T-helper 1 cell treated with Interleukin-12 subunit alpha and Interleukin-12 subunit beta and Interleukin-4 antibody, amounts not matched to agents 30 μg/mL and 1 μg/mL, for 36 hours (primary cell): ENCODE measurements around the gene CYP2A7.
"Not testable (repeated sequence)": the region's sequence is repeated elsewhere in the genome, so short reads cannot be mapped to it uniquely, and the experiment has no call there.

Experiments
- H3K27ac Mint-ChIP-seq: one replicate; pipeline ENCODE4 v1.8.0; 2021; ENCODE audit warnings: mild to moderate bottlenecking, mixed read lengths
- H3K27me3 Mint-ChIP-seq: one replicate; pipeline ENCODE4 v1.8.0; 2021; ENCODE audit warnings: low read depth, mixed read lengths
- H3K36me3 Mint-ChIP-seq: one replicate; pipeline ENCODE4 v1.8.0; 2021; ENCODE audit warnings: low read depth, mixed read lengths
- H3K4me1 Mint-ChIP-seq: one replicate; pipeline ENCODE4 v1.8.0; 2021; ENCODE audit warnings: low read depth, mixed read lengths
- H3K4me3 Mint-ChIP-seq: one replicate; pipeline ENCODE4 v1.8.0; 2021; ENCODE audit warnings: mild to moderate bottlenecking, moderate library complexity, mixed read lengths
- H3K9me3 Mint-ChIP-seq: one replicate; pipeline ENCODE4 v1.8.0; 2021; ENCODE audit warnings: mixed read lengths

CYP2A7 gene

DNA sequence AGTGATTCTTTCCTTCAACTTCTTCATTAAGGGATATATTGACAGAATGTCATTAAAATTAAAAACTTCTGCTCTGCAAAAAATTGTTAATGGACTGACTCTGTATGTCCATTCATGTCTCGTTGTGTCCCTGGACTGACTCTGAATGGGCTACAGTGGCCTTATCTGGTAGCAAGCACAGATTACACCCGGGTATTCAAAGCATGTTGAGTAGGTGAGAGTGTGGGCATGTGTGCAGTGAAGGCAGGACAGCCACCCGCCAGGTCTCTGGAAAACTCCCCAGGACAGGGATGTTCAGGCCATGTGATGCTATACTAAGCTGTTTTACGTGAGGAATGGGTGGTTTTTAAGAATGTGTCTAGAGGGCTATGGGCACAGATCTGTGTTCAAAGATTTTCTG, 7.2 kb downstream of the CYP2A7 start:
- not testable (repeated sequence) for H3K27ac Mint-ChIP-seq, H3K36me3 Mint-ChIP-seq
- H3K27me3 Mint-ChIP-seq, result peaks cover 66% of the 10 kb centered on the region

DNA sequence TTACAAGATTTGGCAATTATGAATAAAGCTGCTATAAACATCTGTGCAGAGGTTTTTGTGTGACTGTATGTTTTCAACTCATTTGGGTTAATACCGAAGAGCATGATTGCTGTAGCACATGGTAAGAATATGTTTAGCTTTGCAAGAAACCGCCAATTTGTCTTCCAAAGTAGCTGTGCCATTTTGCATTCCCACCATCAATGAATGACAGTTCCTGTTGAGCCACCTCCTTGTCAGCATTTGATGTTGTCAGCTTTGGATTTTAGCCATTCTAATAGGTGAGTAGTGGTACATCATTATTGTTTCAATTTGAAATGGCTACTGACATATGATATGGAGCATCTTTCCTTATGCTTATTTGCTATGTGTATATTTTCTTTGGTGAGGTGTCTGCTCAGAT, 8.2 kb downstream of the CYP2A7 start:
- H3K27ac Mint-ChIP-seq, H3K4me3 Mint-ChIP-seq, H3K9me3 Mint-ChIP-seq, H3K36me3 Mint-ChIP-seq: not testable (repeated sequence)
- peaks cover 62% of the 10 kb centered on the region for H3K27me3 Mint-ChIP-seq
- H3K4me1 Mint-ChIP-seq, result peaks cover 11% of the 10 kb centered on the region

More for the DNA sequence above, 7.2 kb downstream of the CYP2A7 start:
- H3K4me1 Mint-ChIP-seq, result peaks cover 11% of the 10 kb centered on the region
- not testable (repeated sequence) for H3K9me3 Mint-ChIP-seq
- peak overlapping the region; percentile 48 for H3K4me3 Mint-ChIP-seq

DNA sequence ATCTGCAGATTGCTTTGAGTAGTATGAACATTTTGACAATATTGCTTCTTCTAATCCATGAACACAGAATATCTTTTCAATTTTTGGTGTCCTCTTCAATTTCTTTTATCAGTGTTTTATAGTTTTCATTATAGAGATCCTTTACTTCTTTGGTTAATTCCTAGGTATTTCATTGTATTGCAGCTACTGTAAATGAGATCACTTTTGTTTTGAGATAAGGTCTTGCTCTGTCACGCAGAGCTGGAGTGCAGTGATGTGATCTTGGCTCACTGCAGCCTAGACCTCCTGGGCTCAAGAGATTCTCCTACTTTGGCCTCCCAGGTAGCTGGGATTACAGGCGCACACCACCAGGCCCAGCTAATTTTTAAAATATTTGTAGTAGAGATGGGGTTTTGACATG, 9.8 kb downstream of the CYP2A7 start:
- H3K27ac Mint-ChIP-seq, result no peak overlapping the region
- peaks cover 3% of the 10 kb centered on the region for H3K36me3 Mint-ChIP-seq
- no peak overlapping the region for H3K4me3 Mint-ChIP-seq
- peaks cover 5% of the 10 kb centered on the region for H3K9me3 Mint-ChIP-seq
- peaks cover 10% of the 10 kb centered on the region for H3K4me1 Mint-ChIP-seq
- H3K27me3 Mint-ChIP-seq, result peaks cover 57% of the 10 kb centered on the region

DNA sequence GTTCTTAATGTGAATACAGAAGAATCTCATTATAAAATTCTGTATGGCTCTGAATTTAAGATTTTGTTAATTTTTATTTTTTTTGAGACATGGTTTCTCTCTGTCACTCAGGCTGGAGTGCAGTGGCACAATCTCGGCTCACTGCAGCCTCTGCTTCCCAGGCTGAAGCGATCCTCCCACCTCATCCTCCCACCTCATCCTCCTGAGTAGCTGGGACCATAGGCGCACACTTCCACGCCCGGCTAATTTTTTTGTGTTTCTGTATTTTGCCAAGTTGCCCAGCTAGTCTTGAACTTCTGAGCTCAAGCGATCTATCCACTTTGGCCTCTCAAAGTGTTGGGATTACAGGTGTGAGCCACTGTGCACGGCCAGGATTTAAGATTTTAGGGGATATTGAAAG, 14.3 kb downstream of the CYP2A7 start:
- no peaks in the 10 kb centered on the region for H3K4me1 Mint-ChIP-seq
- H3K27ac Mint-ChIP-seq, result no peak overlapping the region
- peaks cover 47% of the 10 kb centered on the region for H3K27me3 Mint-ChIP-seq

DNA sequence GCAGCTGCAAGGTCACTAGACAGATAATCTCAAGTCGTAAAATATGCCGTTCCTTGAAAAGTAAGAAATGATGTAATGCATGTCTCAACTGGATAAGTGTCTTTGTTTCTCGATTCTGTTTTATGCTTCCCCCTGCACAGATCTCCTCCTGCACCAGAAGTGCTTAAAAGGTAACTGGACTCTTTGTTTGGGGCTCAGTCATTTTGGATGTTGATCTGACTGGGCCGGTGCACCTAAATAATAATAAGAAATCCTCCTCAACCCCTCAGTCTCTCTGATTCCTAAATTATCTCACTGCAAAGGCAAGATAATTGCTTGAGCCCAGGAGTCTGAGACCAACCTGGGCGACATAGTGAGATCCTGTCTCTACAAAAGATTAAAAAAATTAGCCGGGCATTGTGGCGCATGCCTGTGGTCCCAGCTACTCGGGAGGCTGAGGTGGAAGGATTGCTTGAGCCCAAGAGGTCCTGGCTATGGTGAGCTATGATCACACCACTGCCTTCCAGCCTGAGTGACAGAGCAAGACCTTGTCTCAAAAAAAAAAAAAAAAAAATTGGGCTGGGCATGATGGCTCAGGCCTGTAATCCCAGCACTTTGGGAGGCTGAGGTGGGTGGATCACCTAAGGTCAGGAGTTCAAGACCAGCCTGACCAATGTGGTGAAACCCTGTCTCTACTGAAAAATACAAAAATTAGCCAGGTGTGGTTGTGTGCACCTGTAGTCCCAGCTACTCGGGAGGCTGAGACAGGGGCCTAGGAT, 17.1 kb downstream of the CYP2A7 start:
- not testable (repeated sequence) for H3K27ac Mint-ChIP-seq, H3K9me3 Mint-ChIP-seq, H3K36me3 Mint-ChIP-seq, H3K4me3 Mint-ChIP-seq, H3K4me1 Mint-ChIP-seq
- H3K27me3 Mint-ChIP-seq, result peaks cover 23% of the 10 kb centered on the region

More for the DNA sequence above, 14.3 kb downstream of the CYP2A7 start:
- Mint-ChIP-seq H3K9me3 (no peaks in the 10 kb centered on the region), H3K4me3 (no peak overlapping the region), H3K36me3 (no peaks in the 10 kb centered on the region)

DNA sequence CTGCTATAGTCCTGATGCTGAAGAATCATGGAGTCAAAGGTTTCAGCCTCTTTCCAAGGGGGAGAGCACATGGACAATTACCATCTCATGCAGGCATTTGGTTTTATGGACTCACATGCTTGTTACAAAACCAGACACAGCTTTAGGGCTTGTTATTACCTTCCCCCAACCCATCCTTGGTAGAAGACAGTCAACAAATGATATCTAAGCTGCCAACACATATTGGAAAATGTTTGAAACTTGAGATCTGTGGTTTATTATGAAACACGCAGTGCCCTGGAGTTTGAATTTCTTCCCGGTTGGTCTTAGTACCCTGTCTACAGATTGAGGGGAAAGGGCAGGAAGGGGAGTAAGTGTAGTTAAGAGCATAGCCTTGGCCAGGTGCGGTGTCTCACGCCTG, 19.2 kb downstream of the CYP2A7 start:
- Mint-ChIP-seq H3K27me3 (peaks cover 12% of the 10 kb centered on the region), H3K36me3 (no peaks in the 10 kb centered on the region), H3K9me3 (no peaks in the 10 kb centered on the region), H3K27ac (no peak overlapping the region), H3K4me3 (no peak overlapping the region), H3K4me1 (no peaks in the 10 kb centered on the region)

DNA sequence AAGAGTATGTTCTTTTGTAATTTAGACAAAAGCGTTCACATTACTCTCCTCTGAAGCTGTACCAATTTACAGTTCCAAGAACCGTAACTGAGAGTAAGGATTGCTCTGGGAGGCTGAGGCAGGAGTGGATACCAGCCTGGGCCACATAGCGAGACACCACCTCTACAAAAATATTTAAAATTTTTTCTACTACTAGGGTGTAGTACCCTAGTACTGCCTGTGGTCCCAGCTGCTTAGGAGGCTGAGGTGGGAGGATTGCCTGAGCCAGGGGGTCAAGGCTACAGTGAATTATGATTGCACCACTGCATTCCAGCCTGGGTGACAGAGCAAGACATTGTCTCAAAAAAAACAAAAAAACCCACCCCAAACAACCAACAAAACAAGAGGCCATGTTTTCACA, 19.7 kb downstream of the CYP2A7 start:
- no peak overlapping the region for H3K4me3 Mint-ChIP-seq
- no peaks in the 10 kb centered on the region for H3K9me3 Mint-ChIP-seq
- H3K36me3 Mint-ChIP-seq, result no peaks in the 10 kb centered on the region
- H3K4me1 Mint-ChIP-seq, result no peaks in the 10 kb centered on the region
- peaks cover 9% of the 10 kb centered on the region for H3K27me3 Mint-ChIP-seq
- no peak overlapping the region for H3K27ac Mint-ChIP-seq

DNA sequence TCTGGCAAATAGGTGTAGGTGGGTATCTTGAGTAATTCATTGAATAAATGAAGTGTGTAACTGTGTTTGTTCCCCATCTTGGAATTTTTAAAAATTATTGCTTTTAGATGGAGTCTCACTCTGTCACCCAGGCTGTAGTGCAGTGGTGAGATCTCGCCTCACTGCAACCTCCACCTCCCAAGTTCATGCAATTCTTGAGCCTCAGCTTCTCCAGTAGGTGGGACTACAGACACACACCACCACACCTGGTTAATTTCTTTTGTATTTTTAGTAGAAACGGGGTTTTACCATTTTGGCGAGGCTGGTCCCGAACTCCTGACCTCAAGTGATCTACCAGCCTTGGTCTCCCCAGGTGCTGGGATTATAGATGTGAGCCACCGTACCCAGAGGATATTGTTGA, 23.9 kb downstream of the CYP2A7 start:
- no peaks in the 10 kb centered on the region for H3K36me3 Mint-ChIP-seq
- peaks cover 12% of the 10 kb centered on the region for H3K27me3 Mint-ChIP-seq
- no peak overlapping the region for H3K27ac Mint-ChIP-seq
- no peaks in the 10 kb centered on the region for H3K9me3 Mint-ChIP-seq
- no peaks in the 10 kb centered on the region for H3K4me1 Mint-ChIP-seq
- no peak overlapping the region for H3K4me3 Mint-ChIP-seq

DNA sequence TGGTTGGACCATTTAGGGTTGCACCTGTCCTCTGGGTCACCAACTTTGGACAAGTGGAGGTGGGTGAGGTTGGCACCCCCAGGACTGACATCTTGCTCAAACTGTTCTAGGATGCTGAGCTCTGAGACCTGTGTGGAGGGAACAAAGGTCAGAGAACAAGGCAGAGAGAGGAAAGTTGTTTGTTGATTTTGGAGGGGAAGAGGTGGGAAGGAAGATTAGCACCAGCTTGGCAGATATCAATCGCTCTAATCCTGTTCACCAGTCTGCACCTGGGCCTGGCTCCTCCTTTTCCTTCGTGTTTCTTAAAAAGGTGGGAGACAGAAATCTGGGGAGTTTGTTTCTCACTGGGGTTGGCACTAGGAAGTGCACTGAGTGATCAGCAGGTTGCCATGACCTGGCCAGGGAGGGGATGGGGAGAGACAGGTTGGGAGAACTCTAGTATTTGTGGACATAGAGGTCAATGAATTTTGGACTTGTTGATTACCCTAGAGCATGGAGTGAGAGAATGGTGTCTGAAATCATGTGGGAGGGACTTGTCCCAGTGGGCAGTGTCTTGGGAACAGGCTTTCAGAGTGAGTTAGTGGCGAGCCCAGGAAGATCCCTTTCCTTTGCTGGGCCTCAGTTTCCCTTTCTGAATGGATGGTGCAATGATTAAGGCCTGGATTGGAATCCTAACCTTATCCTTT, 29.4 kb downstream of the CYP2A7 start:
- H3K36me3 Mint-ChIP-seq, H3K27ac Mint-ChIP-seq, H3K4me3 Mint-ChIP-seq, H3K9me3 Mint-ChIP-seq, H3K4me1 Mint-ChIP-seq: not testable (repeated sequence)
- peaks cover 49% of the 10 kb centered on the region for H3K27me3 Mint-ChIP-seq

DNA sequence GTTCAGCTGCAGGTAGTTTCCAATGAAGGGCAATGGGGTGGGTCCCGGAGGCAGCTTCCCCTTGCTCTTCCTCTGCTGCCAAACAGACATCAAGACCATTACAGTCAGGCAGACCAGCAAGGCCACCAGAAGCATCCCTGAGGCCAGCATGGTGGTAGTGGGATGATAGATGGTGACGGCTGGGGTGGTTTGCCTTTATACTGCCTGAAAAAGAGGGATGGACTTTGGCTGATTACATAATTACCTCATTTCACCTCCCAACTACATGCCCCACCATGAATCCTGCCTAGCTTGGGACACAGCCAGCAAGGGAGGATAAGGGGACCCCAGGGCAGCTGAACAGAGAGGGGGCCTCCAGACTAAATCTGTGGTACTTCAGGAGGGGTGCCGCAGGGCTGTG, 31.8 kb downstream of the CYP2A7 start, which contains the start of gene CYP2A6:
Gene CYP2A6 (minus strand): TSS at position 171 of the 400 bp plus-strand sequence. CDS start 21 bp downstream, at position 150.
- H3K27me3 Mint-ChIP-seq, result peaks cover 58% of the 10 kb centered on the region
- H3K9me3 Mint-ChIP-seq, H3K27ac Mint-ChIP-seq, H3K36me3 Mint-ChIP-seq, H3K4me3 Mint-ChIP-seq, H3K4me1 Mint-ChIP-seq: not testable (repeated sequence)

DNA sequence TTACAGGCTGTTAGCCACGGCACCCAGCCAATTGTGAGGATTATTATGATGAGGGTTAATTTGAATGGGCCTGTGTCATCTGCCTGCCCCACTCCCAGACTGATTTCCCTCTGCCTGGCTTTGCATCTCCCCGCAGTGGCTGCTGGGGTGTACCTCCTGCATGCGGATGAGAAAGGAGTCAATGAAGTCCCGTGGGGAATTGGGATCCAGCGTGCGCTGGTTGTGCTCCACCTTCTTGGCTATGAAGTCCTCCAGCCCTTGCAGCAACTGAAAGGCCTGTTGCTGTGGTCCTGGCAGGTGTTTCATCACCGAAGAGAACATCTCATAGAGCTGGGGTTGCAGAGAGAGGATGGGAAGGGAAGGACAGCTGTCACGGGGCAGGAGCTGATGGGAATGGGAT, 35.3 kb downstream of the CYP2A7 start:
- H3K27me3 Mint-ChIP-seq, result peaks cover 45% of the 10 kb centered on the region
- H3K4me1 Mint-ChIP-seq, result peaks cover 27% of the 10 kb centered on the region
- not testable (repeated sequence) for H3K27ac Mint-ChIP-seq, H3K36me3 Mint-ChIP-seq, H3K4me3 Mint-ChIP-seq, H3K9me3 Mint-ChIP-seq

DNA sequence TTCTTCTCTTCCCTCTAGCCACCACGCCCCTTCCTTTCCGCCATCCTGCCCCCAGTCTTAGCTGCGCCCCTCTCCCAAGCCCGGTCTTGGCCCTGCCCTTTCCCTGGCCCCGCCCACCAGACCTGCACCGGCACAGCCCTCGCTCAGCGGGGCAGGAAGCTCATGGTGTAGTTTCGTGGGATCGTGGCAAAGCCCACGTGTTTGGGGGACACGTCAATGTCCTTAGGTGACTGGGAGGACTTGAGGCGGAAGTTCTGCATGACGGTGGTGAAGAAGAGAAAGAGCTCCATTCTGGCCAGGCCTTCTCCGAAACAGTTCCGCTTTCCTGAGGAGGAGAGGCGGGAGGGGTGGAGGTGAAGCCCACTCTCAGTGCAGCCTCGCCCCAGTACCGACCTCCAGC, 38.4 kb downstream of the CYP2A7 start:
- peaks cover 20% of the 10 kb centered on the region for H3K4me1 Mint-ChIP-seq
- peak overlapping the region; percentile 36 for H3K27ac Mint-ChIP-seq
- peak overlapping the region; percentile 62 for H3K4me3 Mint-ChIP-seq
- H3K36me3 Mint-ChIP-seq, H3K9me3 Mint-ChIP-seq: not testable (repeated sequence)
- H3K27me3 Mint-ChIP-seq, result peaks cover 35% of the 10 kb centered on the region

DNA sequence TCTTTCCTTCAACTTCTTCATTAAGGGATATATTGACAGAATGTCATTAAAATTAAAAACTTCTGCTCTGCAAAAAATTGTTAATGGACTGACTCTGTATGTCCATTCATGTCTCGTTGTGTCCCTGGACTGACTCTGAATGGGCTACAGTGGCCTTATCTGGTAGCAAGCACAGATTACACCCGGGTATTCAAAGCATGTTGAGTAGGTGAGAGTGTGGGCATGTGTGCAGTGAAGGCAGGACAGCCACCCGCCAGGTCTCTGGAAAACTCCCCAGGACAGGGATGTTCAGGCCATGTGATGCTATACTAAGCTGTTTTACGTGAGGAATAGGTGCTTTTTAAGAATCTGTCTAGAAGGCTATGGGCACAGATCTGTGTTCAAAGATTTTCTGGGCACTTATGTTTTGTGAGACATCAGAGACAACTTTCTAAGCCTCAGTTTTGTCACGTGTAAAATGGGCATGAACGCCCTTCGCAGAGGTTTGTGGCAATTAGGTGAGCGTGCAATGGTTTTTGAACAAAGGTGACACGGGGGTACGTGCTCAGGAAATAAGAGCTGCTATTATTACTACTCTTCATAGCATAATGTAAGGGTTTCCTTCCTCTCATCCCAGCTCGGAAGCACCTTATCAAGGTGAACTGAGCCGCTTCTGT, 38.9 kb downstream of the CYP2A7 start:
- H3K27me3 Mint-ChIP-seq, result peaks cover 37% of the 10 kb centered on the region

DNA sequence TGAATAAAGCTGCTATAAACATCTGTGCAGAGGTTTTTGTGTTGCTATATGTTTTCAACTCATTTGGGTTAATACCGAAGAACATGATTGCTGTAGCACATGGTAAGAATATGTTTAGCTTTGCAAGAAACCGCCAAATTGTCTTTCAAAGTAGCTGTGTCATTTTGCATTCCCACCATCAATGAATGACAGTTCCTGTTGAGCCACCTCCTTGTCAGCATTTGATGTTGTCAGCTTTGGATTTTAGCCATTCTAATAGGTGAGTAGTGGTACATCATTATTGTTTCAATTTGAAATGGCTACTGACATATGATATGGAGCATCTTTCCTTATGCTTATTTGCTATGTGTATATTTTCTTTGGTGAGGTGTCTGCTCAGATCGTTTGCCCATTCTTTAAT, 40.0 kb downstream of the CYP2A7 start:
- H3K36me3 Mint-ChIP-seq, H3K27ac Mint-ChIP-seq, H3K4me3 Mint-ChIP-seq, H3K9me3 Mint-ChIP-seq: not testable (repeated sequence)
- peaks cover 27% of the 10 kb centered on the region for H3K27me3 Mint-ChIP-seq
- peaks cover 20% of the 10 kb centered on the region for H3K4me1 Mint-ChIP-seq

More for the DNA sequence above, 38.9 kb downstream of the CYP2A7 start:
- peak overlapping the region; percentile 62 for H3K4me3 Mint-ChIP-seq
- not testable (repeated sequence) for H3K36me3 Mint-ChIP-seq, H3K9me3 Mint-ChIP-seq
- H3K4me1 Mint-ChIP-seq, result peaks cover 20% of the 10 kb centered on the region
- peak overlapping the region; percentile 36 for H3K27ac Mint-ChIP-seq

DNA sequence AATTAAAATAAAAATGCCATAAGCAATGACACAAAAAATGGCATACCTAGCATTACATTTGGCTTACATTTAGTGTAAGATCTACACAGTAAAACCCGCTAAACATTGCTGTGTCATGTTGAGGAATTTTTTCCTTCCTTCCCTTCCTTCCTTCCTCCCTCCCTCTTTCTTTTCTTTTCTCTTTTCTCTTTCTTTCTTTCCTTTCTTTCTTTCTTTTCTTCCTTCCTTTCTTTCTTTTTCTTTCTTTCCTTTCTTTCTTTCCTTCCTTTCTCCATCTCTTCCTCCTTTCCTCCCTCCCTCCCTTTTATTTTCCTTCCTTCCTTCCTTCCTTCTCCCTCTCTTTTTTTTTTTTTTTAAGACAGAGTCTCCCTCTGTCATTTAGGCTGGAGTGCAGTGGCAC, 43.6 kb downstream of the CYP2A7 start:
- H3K9me3 Mint-ChIP-seq, H3K4me3 Mint-ChIP-seq, H3K4me1 Mint-ChIP-seq, H3K36me3 Mint-ChIP-seq, H3K27ac Mint-ChIP-seq: not testable (repeated sequence)
- peaks cover 22% of the 10 kb centered on the region for H3K27me3 Mint-ChIP-seq
